Endothelial cell of umbilical vein (primary cell): Measurements from ENCODE around the gene PCDHGB2.
A peak's percentile ranks its signal among the peaks of the same experiment; 100 is the strongest.

Experiments used
- EZH2 ChIP-seq: IDR thresholded peaks from 2 replicates; pipeline ENCODE4 v1.6.1; 2012; ENCODE audit warnings: borderline replicate concordance, low read depth, mild to moderate bottlenecking, moderate library complexity, low read length, inconsistent platforms; ENCODE audit not compliant: severe bottlenecking
- GATA2 ChIP-seq: IDR thresholded peaks from 2 replicates; pipeline ENCODE4 v1.7.0; 2011; ENCODE audit warnings: low read depth, mild to moderate bottlenecking, moderate library complexity, mixed read lengths, low read length; ENCODE audit not compliant: insufficient read length, insufficient read depth
- JUN ChIP-seq: IDR thresholded peaks from 2 replicates; pipeline ENCODE4 v1.6.1; 2011; ENCODE audit warnings: borderline replicate concordance, low read depth; ENCODE audit not compliant: insufficient read length, insufficient read depth
- MYC ChIP-seq: IDR thresholded peaks from one replicate; pipeline ENCODE4 v1.6.1; 2011; ENCODE audit warnings: mild to moderate bottlenecking, low read depth, low read length
- POLR2A ChIP-seq: IDR thresholded peaks from 2 replicates; pipeline ENCODE4 v1.6.1; 2012; ENCODE audit warnings: low read depth, mild to moderate bottlenecking, control low read depth, low read length
- POLR2AphosphoS5 ChIP-seq: IDR thresholded peaks from 2 replicates; pipeline ENCODE4 v1.6.1; 2012; ENCODE audit warnings: low read depth, mild to moderate bottlenecking, control low read depth, low read length, moderate library complexity; ENCODE audit not compliant: insufficient read depth
- TF ChIP-seq, protein P1 (sequence below), 2 donors: IDR thresholded peaks; 1 replicate in 1 of 2; 2 replicates in 1 of 2; pipeline ENCODE4 v1.5.1; 2011; ENCODE audit warnings: low read length in 2 of 2, mild to moderate bottlenecking in 2 of 2, moderate library complexity in 2 of 2, control low read depth in 1 of 2, inconsistent platforms in 1 of 2, low read depth in 1 of 2; ENCODE audit not compliant: insufficient read depth in 1 of 2; ENCODE audit errors: extremely low read depth in 1 of 2

DNA sequence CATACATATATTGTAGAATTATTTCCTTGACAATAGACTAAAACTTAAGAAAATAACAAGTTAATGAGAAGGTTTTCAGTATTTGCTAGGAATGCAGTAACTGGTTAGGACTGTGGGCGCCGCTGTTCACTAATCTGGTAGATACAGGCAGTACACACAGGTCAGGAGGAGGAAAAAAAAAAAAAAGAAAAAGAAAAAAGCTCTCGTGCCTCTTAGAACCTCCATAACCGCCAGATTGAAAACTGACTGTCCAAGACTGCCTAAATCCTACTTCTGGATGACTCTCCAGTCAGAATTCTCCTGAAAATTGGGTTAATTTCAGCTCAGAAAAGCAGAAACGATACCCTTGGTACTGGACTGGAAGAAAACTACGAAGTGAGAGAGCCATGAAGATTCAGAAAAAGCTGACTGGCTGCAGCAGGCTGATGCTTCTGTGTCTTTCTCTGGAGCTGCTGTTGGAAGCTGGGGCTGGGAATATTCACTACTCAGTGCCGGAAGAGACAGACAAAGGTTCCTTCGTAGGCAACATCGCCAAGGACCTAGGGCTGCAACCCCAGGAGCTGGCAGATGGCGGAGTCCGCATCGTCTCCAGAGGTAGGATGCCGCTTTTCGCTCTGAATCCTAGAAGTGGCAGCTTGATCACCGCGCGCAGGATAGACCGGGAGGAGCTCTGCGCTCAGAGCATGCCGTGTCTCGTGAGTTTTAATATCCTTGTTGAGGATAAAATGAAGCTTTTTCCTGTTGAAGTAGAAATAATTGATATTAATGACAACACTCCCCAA is 29.3 kb upstream of the PCDHGB2 start, which contains the start of gene PCDHGA1:
- TF ChIP-seq, protein P1, sequence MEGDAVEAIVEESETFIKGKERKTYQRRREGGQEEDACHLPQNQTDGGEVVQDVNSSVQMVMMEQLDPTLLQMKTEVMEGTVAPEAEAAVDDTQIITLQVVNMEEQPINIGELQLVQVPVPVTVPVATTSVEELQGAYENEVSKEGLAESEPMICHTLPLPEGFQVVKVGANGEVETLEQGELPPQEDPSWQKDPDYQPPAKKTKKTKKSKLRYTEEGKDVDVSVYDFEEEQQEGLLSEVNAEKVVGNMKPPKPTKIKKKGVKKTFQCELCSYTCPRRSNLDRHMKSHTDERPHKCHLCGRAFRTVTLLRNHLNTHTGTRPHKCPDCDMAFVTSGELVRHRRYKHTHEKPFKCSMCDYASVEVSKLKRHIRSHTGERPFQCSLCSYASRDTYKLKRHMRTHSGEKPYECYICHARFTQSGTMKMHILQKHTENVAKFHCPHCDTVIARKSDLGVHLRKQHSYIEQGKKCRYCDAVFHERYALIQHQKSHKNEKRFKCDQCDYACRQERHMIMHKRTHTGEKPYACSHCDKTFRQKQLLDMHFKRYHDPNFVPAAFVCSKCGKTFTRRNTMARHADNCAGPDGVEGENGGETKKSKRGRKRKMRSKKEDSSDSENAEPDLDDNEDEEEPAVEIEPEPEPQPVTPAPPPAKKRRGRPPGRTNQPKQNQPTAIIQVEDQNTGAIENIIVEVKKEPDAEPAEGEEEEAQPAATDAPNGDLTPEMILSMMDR (IDR thresholded peaks at IDR 0.05; ENCODE audit: extremely low read depth in 1 of 2, insufficient read depth in 1 of 2, low read depth in 1 of 2, low read length in 2 of 2), result peak; percentile 29 to 33
- no peak for TF ChIP-seq POLR2A
- TF ChIP-seq GATA2, result no peak
- TF ChIP-seq POLR2AphosphoS5, result no peak
- TF ChIP-seq EZH2, result no peak
- TF ChIP-seq MYC, result no peak
- TF ChIP-seq JUN, result no peak
